OCI-LY7 (cell line): ENCODE data around the gene NSUN2. TPM values are rescaled to one million over a fixed set of nuclear protein-coding genes. Genes with fewer than 3 reads are reported as not detected.

Source experiments
- BruUV-seq: library from RNA; stranded (reverse); fragments of 400-500 nt; replicated peaks from 2 replicates; lab custom pipeline; 2021; lab: Mats Ljungman, UMichigan
- CTCF ChIA-PET: fragments of 300-600 bp; sonication (Branson Sonifier 250); formaldehyde crosslinking; loops from one replicate; lab custom pipeline; 2022; ENCODE audit warnings: antibody characterized with exemption; ENCODE audit not compliant: unreplicated experiment; lab: Charles Lee
- POLR2A ChIA-PET: fragments of 300-600 bp; sonication (Branson Sonifier 250); formaldehyde crosslinking; loops from one replicate; lab custom pipeline; 2022; ENCODE audit warnings: antibody characterized with exemption; lab: Charles Lee
- DNase-seq: peaks from one replicate; pipeline ENCODE4 v3.0.0-alpha.2; 2015; ENCODE audit warnings: low spot score
- H2AFZ ChIP-seq: fragments of 200-600 bp; sonication (generic), shearing (Covaris generic); 2 replicates; pipeline ENCODE4 v1.6.1; 2014; ENCODE audit warnings: mild to moderate bottlenecking, antibody characterized with exemption, low read length, moderate library complexity
- H3K27ac ChIP-seq: fragments of 200-600 bp; sonication (generic); 2 replicates; pipeline ENCODE4 v1.5.1; 2014; ENCODE audit warnings: mixed run types, low read depth, mild to moderate bottlenecking, moderate library complexity, low read length, inconsistent platforms; ENCODE audit not compliant: poor library complexity, severe bottlenecking
- H3K36me3 ChIP-seq: fragments of 200-600 bp; sonication (generic); 2 replicates; pipeline ENCODE4 v1.6.1; 2014; ENCODE audit warnings: mild to moderate bottlenecking, antibody characterized with exemption, low read length, moderate library complexity, mixed read lengths; ENCODE audit not compliant: insufficient read depth
- H3K4me1 ChIP-seq: fragments of 200-600 bp; sonication (generic); 2 replicates; pipeline ENCODE4 v1.5.1; 2014; ENCODE audit warnings: mild to moderate bottlenecking, low read length; ENCODE audit not compliant: insufficient read depth, poor library complexity, severe bottlenecking
- H3K4me2 ChIP-seq: fragments of 200-600 bp; sonication (generic); 2 replicates; pipeline ENCODE4 v1.6.1; 2014; ENCODE audit warnings: mild to moderate bottlenecking, low read length
- H3K4me3 ChIP-seq: fragments of 200-600 bp; sonication (generic); 2 replicates; pipeline ENCODE4 v1.5.1; 2014; ENCODE audit warnings: mild to moderate bottlenecking, low read depth, low read length; ENCODE audit not compliant: poor library complexity, severe bottlenecking
- H3K79me2 ChIP-seq: fragments of 200-600 bp; sonication (generic); 2 replicates; pipeline ENCODE4 v1.6.1; 2016; ENCODE audit warnings: low read depth, mild to moderate bottlenecking, low read length, moderate library complexity, mixed read lengths; ENCODE audit not compliant: insufficient read depth
- H3K9me2 ChIP-seq: fragments of 200-600 bp; sonication (generic); 2 replicates; pipeline ENCODE4 v1.6.1; 2016; ENCODE audit warnings: mild to moderate bottlenecking, low read length, mixed read lengths; ENCODE audit not compliant: insufficient read depth
- H3K9me3 ChIP-seq: fragments of 200-600 bp; sonication (generic); 2 replicates; pipeline ENCODE4 v1.6.1; 2014; ENCODE audit warnings: mild to moderate bottlenecking, mixed run types, low read length, mixed read lengths
- H4K20me1 ChIP-seq: fragments of 200-600 bp; sonication (generic); 2 replicates; pipeline ENCODE4 v1.6.1; 2014; ENCODE audit warnings: mild to moderate bottlenecking, antibody characterized with exemption, low read length, moderate library complexity, mixed read lengths; ENCODE audit not compliant: insufficient read depth
- EZH2phosphoT487 ChIP-seq: fragments of 200-600 bp; sonication (generic); IDR thresholded peaks from 2 replicates; pipeline ENCODE4 v1.6.1; 2018; ENCODE audit warnings: low read depth, borderline replicate concordance, mild to moderate bottlenecking, mixed run types, antibody characterized with exemption, low read length, moderate library complexity, mixed read lengths
- intact Hi-C: fragments of 100-400 bp; cut with micrococcal nuclease; formaldehyde crosslinking; loops from one replicate; pipeline ENCODE4 v1.10.0; 2022; ENCODE audit not compliant: unreplicated experiment
- total RNA-seq, 2 experiments: library from RNA; depleted of rRNA in 1 of 2; stranded (reverse); fragments of >200 nt in 1 of 2; shearing (Covaris generic) in 1 of 2; gene quantifications; 2 replicates each; pipeline ENCODE4 v1.2.3, GENCODE V29; 2014 to 2022
- TF ChIP-seq, protein P1 (sequence below): fragments of 200-600 bp; sonication (generic); conservative IDR thresholded peaks from 2 replicates; pipeline ENCODE4 v1.5.1; 2014; ENCODE audit warnings: mild to moderate bottlenecking, antibody characterized with exemption, low read length, moderate library complexity, mixed read lengths

The NSUN2 gene
- total RNA-seq, 2 experiments from 2014 or later, result 88.9 to 139 TPM

DNA sequence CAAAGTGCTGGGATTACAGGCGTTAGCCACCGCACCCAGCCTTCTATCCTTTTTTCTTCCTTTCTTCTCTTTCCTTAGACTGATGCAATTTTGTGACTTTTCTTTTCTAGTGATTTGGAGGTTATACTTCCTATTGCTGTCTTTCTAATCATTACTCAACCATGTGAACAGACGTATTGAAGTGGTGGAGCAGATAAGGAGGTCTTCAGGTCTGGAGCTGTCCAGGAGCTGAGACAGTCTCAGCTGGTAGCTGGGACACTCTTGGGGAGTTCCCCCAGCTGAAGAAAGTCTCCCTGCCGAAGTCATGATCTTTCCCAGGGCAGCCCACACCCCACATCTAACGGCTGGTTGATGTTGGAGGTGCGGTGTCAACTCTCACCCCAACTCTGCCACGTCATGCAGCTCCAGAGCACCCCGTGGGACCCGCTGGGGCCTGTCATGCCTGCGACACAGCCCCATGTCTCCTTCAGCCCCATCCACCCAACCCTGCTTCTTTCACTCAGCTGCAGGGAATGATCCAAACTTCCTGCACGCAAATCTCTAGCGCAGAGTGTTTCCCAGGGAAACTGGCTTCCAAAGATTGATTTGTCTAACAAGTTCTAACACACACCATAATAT is 41.1 kb downstream of the NSUN2 start:
- no peak for TF ChIP-seq EZH2phosphoT487
- TF ChIP-seq, protein P1, sequence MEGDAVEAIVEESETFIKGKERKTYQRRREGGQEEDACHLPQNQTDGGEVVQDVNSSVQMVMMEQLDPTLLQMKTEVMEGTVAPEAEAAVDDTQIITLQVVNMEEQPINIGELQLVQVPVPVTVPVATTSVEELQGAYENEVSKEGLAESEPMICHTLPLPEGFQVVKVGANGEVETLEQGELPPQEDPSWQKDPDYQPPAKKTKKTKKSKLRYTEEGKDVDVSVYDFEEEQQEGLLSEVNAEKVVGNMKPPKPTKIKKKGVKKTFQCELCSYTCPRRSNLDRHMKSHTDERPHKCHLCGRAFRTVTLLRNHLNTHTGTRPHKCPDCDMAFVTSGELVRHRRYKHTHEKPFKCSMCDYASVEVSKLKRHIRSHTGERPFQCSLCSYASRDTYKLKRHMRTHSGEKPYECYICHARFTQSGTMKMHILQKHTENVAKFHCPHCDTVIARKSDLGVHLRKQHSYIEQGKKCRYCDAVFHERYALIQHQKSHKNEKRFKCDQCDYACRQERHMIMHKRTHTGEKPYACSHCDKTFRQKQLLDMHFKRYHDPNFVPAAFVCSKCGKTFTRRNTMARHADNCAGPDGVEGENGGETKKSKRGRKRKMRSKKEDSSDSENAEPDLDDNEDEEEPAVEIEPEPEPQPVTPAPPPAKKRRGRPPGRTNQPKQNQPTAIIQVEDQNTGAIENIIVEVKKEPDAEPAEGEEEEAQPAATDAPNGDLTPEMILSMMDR, result no peak
- no peaks in the 10 kb centered on the region for H3K79me2 ChIP-seq
- no peak for DNase-seq
- H3K9me2 ChIP-seq, result no peaks in the 10 kb centered on the region
- POLR2A ChIA-PET, result interaction anchor here (1.7 kb wide), 1 partner anchor 17 kb away, joined by 3 read pairs; no protein-coding TSS in a partner anchor
- intact Hi-C loops, result no loop called here
- H2AFZ ChIP-seq, result no peak overlapping the region
- no peak overlapping the region for H3K27ac ChIP-seq
- H3K4me3 ChIP-seq, result no peak overlapping the region
- H3K36me3 ChIP-seq, result peaks cover 16% of the 10 kb centered on the region
- H3K4me2 ChIP-seq, result no peak overlapping the region
- CTCF ChIA-PET, result no interaction called here
- H4K20me1 ChIP-seq, result no peaks in the 10 kb centered on the region
- H3K9me3 ChIP-seq, result no peaks in the 10 kb centered on the region
- H3K4me1 ChIP-seq, result no peaks in the 10 kb centered on the region
- no TSS peak for BruUV-seq

DNA sequence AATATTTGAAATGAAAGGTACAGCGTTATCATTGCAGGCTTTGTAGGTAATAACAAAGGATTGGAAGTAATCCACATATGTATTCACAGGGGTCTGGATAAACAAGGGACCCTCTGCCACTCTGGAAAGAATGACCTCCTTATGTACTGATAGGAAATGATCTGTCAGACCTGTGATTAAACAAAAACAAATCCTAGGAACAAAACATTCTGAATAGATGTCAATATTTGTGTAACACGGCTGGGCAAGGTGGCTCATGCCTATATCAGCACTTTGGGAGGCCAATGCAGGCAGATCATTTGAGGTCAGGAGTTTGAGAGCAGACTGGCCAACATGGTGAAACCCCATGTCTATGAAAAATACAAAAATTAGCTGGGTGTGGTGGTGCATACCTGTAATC is 42.3 kb downstream of the NSUN2 start:
- TF ChIP-seq, protein P1, result no peak
- ChIA-PET CTCF (no interaction called here), POLR2A (no interaction called here)
- H3K4me2 ChIP-seq, result no peak overlapping the region
- intact Hi-C loops, result no loop called here
- BruUV-seq, result no TSS peak
- no peaks in the 10 kb centered on the region for H3K9me2 ChIP-seq
- H4K20me1 ChIP-seq, result no peaks in the 10 kb centered on the region
- no peaks in the 10 kb centered on the region for H3K4me1 ChIP-seq
- H3K36me3 ChIP-seq, result peaks cover 4% of the 10 kb centered on the region
- no peak for DNase-seq
- no peak overlapping the region for H2AFZ ChIP-seq
- no peaks in the 10 kb centered on the region for H3K79me2 ChIP-seq
- H3K27ac ChIP-seq, result no peak overlapping the region
- no peaks in the 10 kb centered on the region for H3K9me3 ChIP-seq
- no peak overlapping the region for H3K4me3 ChIP-seq

DNA sequence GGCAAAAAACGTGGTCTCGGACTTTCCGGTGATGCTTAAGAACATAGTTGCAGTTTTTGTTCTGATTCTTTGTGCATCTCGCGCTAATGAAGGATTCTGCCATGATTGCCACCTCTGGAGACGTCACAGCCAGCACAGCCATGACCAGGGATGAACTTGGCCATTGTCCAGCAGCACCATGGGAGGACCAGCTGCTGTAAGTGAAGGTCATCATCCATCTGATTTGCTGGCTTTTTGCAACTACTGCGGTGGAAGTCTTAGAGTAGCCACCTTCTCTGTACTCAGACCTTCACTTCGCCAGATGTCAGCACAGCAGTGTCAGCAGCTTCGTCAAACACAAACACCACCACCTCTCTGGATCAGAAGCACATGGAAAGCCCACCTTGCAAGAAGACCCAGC is 45.7 kb downstream of the NSUN2 start:
- Histone ChIP-seq H3K36me3 (no peaks in the 10 kb centered on the region), H2AFZ (no peak overlapping the region), H4K20me1 (no peaks in the 10 kb centered on the region), H3K9me2 (no peaks in the 10 kb centered on the region), H3K9me3 (no peaks in the 10 kb centered on the region), H3K79me2 (no peaks in the 10 kb centered on the region), H3K4me3 (no peak overlapping the region), H3K4me1 (no peaks in the 10 kb centered on the region), H3K27ac (no peak overlapping the region), H3K4me2 (no peak overlapping the region)
- CTCF ChIA-PET, result no interaction called here
- TF ChIP-seq, protein P1, result no peak
- no peak for TF ChIP-seq EZH2phosphoT487
- no peak for DNase-seq
- POLR2A ChIA-PET, result interaction anchor here (0.6 kb wide), 1 partner anchor 180 kb away, joined by 8 read pairs; no protein-coding TSS in a partner anchor
- no TSS peak for BruUV-seq
- intact Hi-C loops, result no loop called here
